ENCODE data around the gene ERP27.

The ERP27 gene

DNA sequence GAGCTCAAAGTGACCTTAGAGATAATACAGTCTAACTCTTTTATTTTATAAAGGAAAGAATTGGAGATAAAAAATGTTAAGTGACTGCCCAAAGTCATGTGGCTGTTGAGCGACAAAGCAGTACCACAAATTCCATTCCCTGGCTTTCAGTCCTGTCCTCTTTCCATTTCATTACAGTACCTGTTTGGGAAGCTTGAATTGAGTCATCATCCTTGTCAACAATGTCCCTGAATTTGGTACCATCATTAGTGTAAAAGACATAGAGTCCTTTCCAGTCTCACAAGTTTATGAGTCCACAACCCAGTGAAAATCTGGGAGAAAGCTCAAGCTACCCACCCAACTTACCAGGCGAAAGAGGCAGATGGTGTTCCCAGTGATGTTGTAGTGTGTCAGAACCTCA, 3.8 kb downstream of the ERP27 start (continued):
- TF ChIP-seq ZNF549 (tag by site-specific recombination; IDR thresholded peaks at IDR 0.05), result no peak

DNA sequence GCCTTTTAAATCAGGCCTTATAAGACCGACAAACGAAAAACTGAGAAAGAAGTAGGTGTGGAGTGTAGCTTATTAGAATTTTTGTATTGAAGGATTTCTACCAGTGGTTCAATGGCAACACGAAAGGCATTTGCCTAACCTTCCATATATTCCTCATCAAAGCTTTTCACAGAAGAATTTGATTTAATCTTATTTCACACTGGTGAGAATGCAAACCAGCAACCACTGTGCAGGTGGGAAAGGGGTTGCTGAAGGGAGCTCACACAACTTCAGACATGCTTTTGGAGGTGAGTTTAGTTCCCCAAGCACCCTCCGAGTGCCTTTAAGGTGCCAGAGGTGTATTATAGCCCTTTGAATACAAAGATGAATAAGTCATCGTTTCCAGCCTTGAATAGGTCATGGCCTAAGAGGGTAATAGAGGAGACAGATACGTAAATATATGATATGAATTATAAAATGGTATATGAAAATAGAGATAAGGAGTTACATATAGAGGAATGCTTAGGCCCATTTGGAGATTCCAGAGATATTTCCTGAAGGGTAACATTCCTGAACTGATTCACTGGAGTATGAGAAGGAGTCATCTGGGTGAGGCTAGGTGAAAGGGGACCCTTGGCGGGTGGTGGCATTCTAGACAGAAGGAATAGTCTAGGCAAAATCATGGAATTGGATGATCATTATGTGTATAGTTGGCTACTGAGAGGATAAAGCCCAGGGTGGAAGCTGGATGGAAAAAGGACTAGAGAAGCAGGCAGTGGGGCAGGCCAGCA, 6.4 kb downstream of the ERP27 start:
- no peaks in the 10 kb centered on the region for H3K9me3 ChIP-seq (ENCODE audit: control insufficient read depth, insufficient read depth, low read depth, low read length)
- H3K4me1 ChIP-seq (ENCODE audit: control insufficient read depth, insufficient read depth, low read length), result no peaks in the 10 kb centered on the region
- TF ChIP-seq REPIN1 (tag by site-specific recombination; IDR thresholded peaks at IDR 0.05; ENCODE audit: low read depth), result no peak
- no peak for TF ChIP-seq SALL2 (tag by site-specific recombination; IDR thresholded peaks at IDR 0.05; ENCODE audit: borderline replicate concordance)
- TF ChIP-seq ZNF394 (tag by site-specific recombination; IDR thresholded peaks at IDR 0.05; ENCODE audit: borderline replicate concordance), result no peak
- TF ChIP-seq, protein P1, sequence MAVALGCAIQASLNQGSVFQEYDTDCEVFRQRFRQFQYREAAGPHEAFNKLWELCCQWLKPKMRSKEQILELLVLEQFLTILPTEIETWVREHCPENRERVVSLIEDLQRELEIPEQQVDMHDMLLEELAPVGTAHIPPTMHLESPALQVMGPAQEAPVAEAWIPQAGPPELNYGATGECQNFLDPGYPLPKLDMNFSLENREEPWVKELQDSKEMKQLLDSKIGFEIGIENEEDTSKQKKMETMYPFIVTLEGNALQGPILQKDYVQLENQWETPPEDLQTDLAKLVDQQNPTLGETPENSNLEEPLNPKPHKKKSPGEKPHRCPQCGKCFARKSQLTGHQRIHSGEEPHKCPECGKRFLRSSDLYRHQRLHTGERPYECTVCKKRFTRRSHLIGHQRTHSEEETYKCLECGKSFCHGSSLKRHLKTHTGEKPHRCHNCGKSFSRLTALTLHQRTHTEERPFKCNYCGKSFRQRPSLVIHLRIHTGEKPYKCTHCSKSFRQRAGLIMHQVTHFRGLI (tag by site-specific recombination; IDR thresholded peaks at IDR 0.05), result no peak
- TF ChIP-seq ZNF132 (tag by site-specific recombination; IDR thresholded peaks at IDR 0.05; ENCODE audit: borderline replicate concordance), result no peak
- TF ChIP-seq KLF9 (tag by site-specific recombination; IDR thresholded peaks at IDR 0.05; ENCODE audit: low read depth), result no peak
- TF ChIP-seq, protein P2, sequence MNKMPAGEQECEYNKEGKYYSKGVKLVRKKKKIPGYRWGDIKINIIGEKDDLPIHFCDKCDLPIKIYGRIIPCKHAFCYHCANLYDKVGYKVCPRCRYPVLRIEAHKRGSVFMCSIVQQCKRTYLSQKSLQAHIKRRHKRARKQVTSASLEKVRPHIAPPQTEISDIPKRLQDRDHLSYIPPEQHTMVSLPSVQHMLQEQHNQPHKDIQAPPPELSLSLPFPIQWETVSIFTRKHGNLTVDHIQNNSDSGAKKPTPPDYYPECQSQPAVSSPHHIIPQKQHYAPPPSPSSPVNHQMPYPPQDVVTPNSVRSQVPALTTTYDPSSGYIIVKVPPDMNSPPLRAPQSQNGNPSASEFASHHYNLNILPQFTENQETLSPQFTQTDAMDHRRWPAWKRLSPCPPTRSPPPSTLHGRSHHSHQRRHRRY (tag by site-specific recombination; IDR thresholded peaks at IDR 0.05), result no peak
- TF ChIP-seq, protein P3, sequence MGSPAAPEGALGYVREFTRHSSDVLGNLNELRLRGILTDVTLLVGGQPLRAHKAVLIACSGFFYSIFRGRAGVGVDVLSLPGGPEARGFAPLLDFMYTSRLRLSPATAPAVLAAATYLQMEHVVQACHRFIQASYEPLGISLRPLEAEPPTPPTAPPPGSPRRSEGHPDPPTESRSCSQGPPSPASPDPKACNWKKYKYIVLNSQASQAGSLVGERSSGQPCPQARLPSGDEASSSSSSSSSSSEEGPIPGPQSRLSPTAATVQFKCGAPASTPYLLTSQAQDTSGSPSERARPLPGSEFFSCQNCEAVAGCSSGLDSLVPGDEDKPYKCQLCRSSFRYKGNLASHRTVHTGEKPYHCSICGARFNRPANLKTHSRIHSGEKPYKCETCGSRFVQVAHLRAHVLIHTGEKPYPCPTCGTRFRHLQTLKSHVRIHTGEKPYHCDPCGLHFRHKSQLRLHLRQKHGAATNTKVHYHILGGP (tag by site-specific recombination; IDR thresholded peaks at IDR 0.05), result no peak
- H3K27ac ChIP-seq (ENCODE audit: extremely low read depth, low read depth, low read length), result no peak overlapping the region
- H3K36me3 ChIP-seq (ENCODE audit: control insufficient read depth in 2 of 2, insufficient read depth in 1 of 2, low read length in 2 of 2), result no peaks in the 10 kb centered on the region
- H3K4me3 ChIP-seq (ENCODE audit: low read depth, low read length), result no peak overlapping the region
- CTCF ChIA-PET, result no interaction called here
- POLR2A ChIA-PET, result no interaction called here

DNA sequence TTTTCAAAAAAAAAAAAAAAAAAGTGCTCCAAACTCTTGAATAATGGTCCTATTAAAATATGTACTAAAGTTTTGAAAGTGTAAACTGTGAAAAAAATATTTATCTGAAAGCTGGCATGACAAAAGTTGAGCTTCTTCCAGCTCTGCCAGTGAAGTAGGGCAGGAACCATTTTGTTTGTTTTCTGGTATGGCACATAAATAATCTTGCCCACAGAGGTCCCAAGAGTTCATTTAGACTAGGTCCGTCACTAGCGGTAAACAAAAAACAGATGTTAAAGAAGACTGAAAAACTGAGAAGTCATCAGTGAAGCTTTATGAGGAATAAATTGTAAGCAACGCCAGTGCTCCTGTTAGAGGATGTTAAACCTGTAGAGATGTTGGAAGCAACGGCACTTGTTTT, 7.0 kb downstream of the ERP27 start:
- Histone ChIP-seq H3K4me1 (ENCODE audit: control insufficient read depth, insufficient read depth, low read length) (no peaks in the 10 kb centered on the region), H3K36me3 (ENCODE audit: control insufficient read depth in 2 of 2, insufficient read depth in 1 of 2, low read length in 2 of 2) (no peaks in the 10 kb centered on the region), H3K9me3 (ENCODE audit: control insufficient read depth, insufficient read depth, low read depth, low read length) (no peaks in the 10 kb centered on the region), H3K4me3 (ENCODE audit: low read depth, low read length) (no peak overlapping the region), H3K27ac (ENCODE audit: extremely low read depth, low read depth, low read length) (no peak overlapping the region)
- no peak for TF ChIP-seq ZNF416 (tag by site-specific recombination; IDR thresholded peaks at IDR 0.05)
- CTCF ChIA-PET, result no interaction called here
- POLR2A ChIA-PET, result no interaction called here

DNA sequence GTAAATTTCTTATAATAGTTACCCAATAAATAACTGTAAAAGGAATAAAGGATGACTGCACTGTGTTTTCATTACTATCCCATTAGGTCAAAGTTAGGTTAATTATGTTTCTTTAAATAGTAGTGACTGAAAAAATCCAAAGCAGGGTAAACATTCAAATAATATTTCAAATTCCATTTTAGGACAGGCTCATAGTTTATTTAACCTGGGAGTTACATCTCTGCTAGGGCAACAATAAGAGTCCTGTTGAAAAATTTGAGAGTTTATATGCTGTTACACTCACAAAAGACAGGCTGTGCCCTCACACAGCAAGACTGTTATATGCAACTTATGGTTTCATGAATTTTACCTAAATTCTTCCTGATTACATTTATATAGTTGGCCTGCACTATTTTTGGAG, 8.0 kb downstream of the ERP27 start:
- Histone ChIP-seq H3K27ac (ENCODE audit: extremely low read depth, low read depth, low read length) (no peak overlapping the region), H3K4me3 (ENCODE audit: low read depth, low read length) (no peak overlapping the region), H3K9me3 (ENCODE audit: control insufficient read depth, insufficient read depth, low read depth, low read length) (no peaks in the 10 kb centered on the region), H3K36me3 (ENCODE audit: control insufficient read depth in 2 of 2, insufficient read depth in 1 of 2, low read length in 2 of 2) (no peaks in the 10 kb centered on the region), H3K4me1 (ENCODE audit: control insufficient read depth, insufficient read depth, low read length) (no peaks in the 10 kb centered on the region)
- CTCF ChIA-PET, result interaction anchor here (0.7 kb wide), 1 partner anchor 1833 kb away, joined by 3 read pairs; no protein-coding TSS in a partner anchor
- POLR2A ChIA-PET, result no interaction called here
- no peak for TF ChIP-seq KLF10 (tag by site-specific recombination; IDR thresholded peaks at IDR 0.05)
- TF ChIP-seq ZNF132 (tag by site-specific recombination; IDR thresholded peaks at IDR 0.05; ENCODE audit: borderline replicate concordance), result no peak
- TF ChIP-seq ZNF202 (tag by site-specific recombination; IDR thresholded peaks at IDR 0.05; ENCODE audit: borderline replicate concordance), result no peak
- TF ChIP-seq ZNF629 (tag by site-specific recombination; IDR thresholded peaks at IDR 0.05), result no peak
- TF ChIP-seq ZNF292 (tag by site-specific recombination; IDR thresholded peaks at IDR 0.05; ENCODE audit: borderline replicate concordance, low read depth), result no peak
- no peak for TF ChIP-seq ZNF558 (tag by site-specific recombination; IDR thresholded peaks at IDR 0.05)
- TF ChIP-seq ZNF423 (tag by site-specific recombination; IDR thresholded peaks at IDR 0.05), result no peak
- TF ChIP-seq KLF16 (tag by site-specific recombination; IDR thresholded peaks at IDR 0.05), result no peak
- no peak for TF ChIP-seq ZNF585B (tag by site-specific recombination; IDR thresholded peaks at IDR 0.05)
- no peak for TF ChIP-seq SP7 (tag by site-specific recombination; IDR thresholded peaks at IDR 0.05)
- TF ChIP-seq, protein P4, sequence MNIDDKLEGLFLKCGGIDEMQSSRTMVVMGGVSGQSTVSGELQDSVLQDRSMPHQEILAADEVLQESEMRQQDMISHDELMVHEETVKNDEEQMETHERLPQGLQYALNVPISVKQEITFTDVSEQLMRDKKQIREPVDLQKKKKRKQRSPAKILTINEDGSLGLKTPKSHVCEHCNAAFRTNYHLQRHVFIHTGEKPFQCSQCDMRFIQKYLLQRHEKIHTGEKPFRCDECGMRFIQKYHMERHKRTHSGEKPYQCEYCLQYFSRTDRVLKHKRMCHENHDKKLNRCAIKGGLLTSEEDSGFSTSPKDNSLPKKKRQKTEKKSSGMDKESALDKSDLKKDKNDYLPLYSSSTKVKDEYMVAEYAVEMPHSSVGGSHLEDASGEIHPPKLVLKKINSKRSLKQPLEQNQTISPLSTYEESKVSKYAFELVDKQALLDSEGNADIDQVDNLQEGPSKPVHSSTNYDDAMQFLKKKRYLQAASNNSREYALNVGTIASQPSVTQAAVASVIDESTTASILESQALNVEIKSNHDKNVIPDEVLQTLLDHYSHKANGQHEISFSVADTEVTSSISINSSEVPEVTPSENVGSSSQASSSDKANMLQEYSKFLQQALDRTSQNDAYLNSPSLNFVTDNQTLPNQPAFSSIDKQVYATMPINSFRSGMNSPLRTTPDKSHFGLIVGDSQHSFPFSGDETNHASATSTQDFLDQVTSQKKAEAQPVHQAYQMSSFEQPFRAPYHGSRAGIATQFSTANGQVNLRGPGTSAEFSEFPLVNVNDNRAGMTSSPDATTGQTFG (tag by site-specific recombination; IDR thresholded peaks at IDR 0.05; ENCODE audit: borderline replicate concordance), result no peak
- no peak for TF ChIP-seq ZNF24 (tag by site-specific recombination; IDR thresholded peaks at IDR 0.05)

All from HEK293 (cell line).